Measurements from ENCODE around the gene CMTR1.
A peak's percentile ranks its signal among the peaks of the same experiment; 100 is the strongest.
"Not testable (repeated sequence)": the region's sequence is repeated elsewhere in the genome, so short reads cannot be mapped to it uniquely, and the experiment has no call there.

Gene CMTR1

GRCh38 chr6:37435373-37435772 is 2.4 kb downstream of the CMTR1 start:
- DNase-seq, result no peak

GRCh38 chr6:37435816-37436215 is 2.8 kb downstream of the CMTR1 start:
- no peak for DNase-seq

GRCh38 chr6:37438930-37439329 is 5.9 kb downstream of the CMTR1 start:
- DNase-seq, result no peak

- DNase-seq, result no peak
Measured at GRCh38 chr6:37441651-37442050, 8.6 kb downstream of the CMTR1 start.

GRCh38 chr6:37442416-37443215 is 9.6 kb downstream of the CMTR1 start:
- no peak for DNase-seq

GRCh38 chr6:37443216-37443542 is 10.2 kb downstream of the CMTR1 start:
- not testable (repeated sequence) for DNase-seq

GRCh38 chr6:37449984-37450383 is 17.0 kb downstream of the CMTR1 start:
- DNase-seq, result no peak

GRCh38 chr6:37451441-37452193 is 18.6 kb downstream of the CMTR1 start:
- DNase-seq, result peak; percentile 97

GRCh38 chr6:37452522-37452921 is 19.5 kb downstream of the CMTR1 start:
- peak; percentile 22 for DNase-seq

- DNase-seq, result no peak
Measured at GRCh38 chr6:37454420-37455140, 21.6 kb downstream of the CMTR1 start.

- DNase-seq, result no peak
Measured at GRCh38 chr6:37456126-37456525, 23.1 kb downstream of the CMTR1 start.

- no peak for DNase-seq
Measured at GRCh38 chr6:37456816-37457560, 24.0 kb downstream of the CMTR1 start.

- peak; percentile 99 for DNase-seq
Measured at GRCh38 chr6:37459981-37460800, 27.2 kb downstream of the CMTR1 start.

GRCh38 chr6:37460805-37461204 is 27.8 kb downstream of the CMTR1 start:
- DNase-seq, result no peak

GRCh38 chr6:37463110-37463509 is 30.1 kb downstream of the CMTR1 start:
- DNase-seq, result no peak

GRCh38 chr6:37467718-37468117 is 34.7 kb downstream of the CMTR1 start:
- DNase-seq, result no peak

GRCh38 chr6:37473364-37474095 is 40.5 kb downstream of the CMTR1 start:
- no peak for DNase-seq

- DNase-seq, result no peak
Measured at GRCh38 chr6:37474316-37474715, 41.3 kb downstream of the CMTR1 start.

GRCh38 chr6:37477191-37477590 is 44.2 kb downstream of the CMTR1 start:
- no peak for DNase-seq

- no peak for DNase-seq
Measured at GRCh38 chr6:37477656-37478435, 44.8 kb downstream of the CMTR1 start.

GRCh38 chr6:37478827-37479226 is 45.8 kb downstream of the CMTR1 start:
- DNase-seq, result no peak

Data from NCI-H524 treated with DMSO at 0.1 percent for 48 hours (cell line).